Calu3 (cell line): ENCODE results near the gene TERB1. TPM values are rescaled to one million over a fixed set of nuclear protein-coding genes. Genes with fewer than 3 reads are reported as not detected.

Experiments used
- BruUV-seq: library from RNA; stranded (reverse); fragments of 400-500 nt; replicated peaks from 2 replicates; lab custom pipeline; 2021; lab: Mats Ljungman, UMichigan
- CTCF ChIA-PET: fragments of 300-600 bp; sonication (Branson Sonifier 250); formaldehyde crosslinking; loops from one replicate; lab custom pipeline; 2022; ENCODE audit warnings: antibody characterized with exemption; lab: Charles Lee
- DNase-seq: peaks from one replicate; pipeline ENCODE4 v3.0.0; 2022
- H3K27ac Mint-ChIP-seq: one replicate; pipeline ENCODE4 v1.8.0; 2022; ENCODE audit warnings: mixed read lengths; ENCODE audit not compliant: unreplicated experiment
- H3K27me3 Mint-ChIP-seq: one replicate; pipeline ENCODE4 v1.8.0; 2022; ENCODE audit warnings: mixed read lengths; ENCODE audit not compliant: unreplicated experiment
- H3K36me3 Mint-ChIP-seq: one replicate; pipeline ENCODE4 v1.8.0; 2022; ENCODE audit warnings: mild to moderate bottlenecking, moderate library complexity, mixed read lengths; ENCODE audit not compliant: insufficient read depth, unreplicated experiment
- H3K4me1 Mint-ChIP-seq: one replicate; pipeline ENCODE4 v1.8.0; 2022; ENCODE audit warnings: mild to moderate bottlenecking, low read depth, mixed read lengths; ENCODE audit not compliant: unreplicated experiment
- H3K4me3 Mint-ChIP-seq: one replicate; pipeline ENCODE4 v1.8.0; 2022; ENCODE audit warnings: mild to moderate bottlenecking, low read depth, moderate library complexity, mixed read lengths; ENCODE audit not compliant: unreplicated experiment
- H3K9me3 Mint-ChIP-seq: one replicate; pipeline ENCODE4 v1.8.0; 2022; ENCODE audit warnings: low read depth, mixed read lengths; ENCODE audit not compliant: unreplicated experiment
- intact Hi-C: fragments of 100-400 bp; cut with micrococcal nuclease; formaldehyde crosslinking; loops from one replicate; pipeline ENCODE4 v1.10.0; 2022; ENCODE audit not compliant: unreplicated experiment
- total RNA-seq: library from RNA; stranded (reverse); gene quantifications from 2 replicates; pipeline ENCODE4 v1.2.3, GENCODE V29; 2022
- TF ChIP-seq, protein P1 (sequence below): fragments of 200-600 bp; IDR thresholded peaks from one replicate; pipeline ENCODE4 v1.8.0; 2022; ENCODE audit warnings: antibody characterized with exemption; ENCODE audit not compliant: unreplicated experiment

Gene TERB1
- total RNA-seq, 1 experiment from 2014 or later, result 0.59 TPM

DNA sequence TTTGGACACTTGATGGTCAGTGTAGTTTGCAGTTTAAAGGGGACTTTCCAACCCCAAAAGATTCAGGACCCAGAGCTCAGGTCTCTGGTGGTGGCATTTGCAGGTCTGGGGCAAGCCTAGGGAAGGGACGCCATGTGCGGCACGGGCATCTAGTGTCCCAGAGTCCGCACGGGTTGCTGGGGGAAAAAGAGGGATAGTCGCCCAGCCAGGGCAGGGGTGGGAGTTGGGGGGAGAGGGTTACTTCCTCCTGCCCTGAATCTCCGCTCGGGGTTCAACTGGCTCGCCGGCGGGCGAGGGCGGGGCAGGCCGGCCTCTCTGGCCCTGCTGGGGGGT lies 42.6 kb upstream of the TERB1 start:
- CTCF ChIA-PET, result interaction anchor here (0.5 to 1.3 kb wide), 4 partner anchors 13 to 448 kb away, joined by 3 to 6 read pairs (median 3); partner anchors contain the start of gene NAE1
- Mint-ChIP-seq H3K4me1 (peaks cover 8% of the 10 kb centered on the region), H3K27ac (no peak overlapping the region), H3K9me3 (no peaks in the 10 kb centered on the region), H3K27me3 (peaks cover 89% of the 10 kb centered on the region), H3K36me3 (no peaks in the 10 kb centered on the region), H3K4me3 (peak overlapping the region; percentile 64)
- TF ChIP-seq, protein P1, sequence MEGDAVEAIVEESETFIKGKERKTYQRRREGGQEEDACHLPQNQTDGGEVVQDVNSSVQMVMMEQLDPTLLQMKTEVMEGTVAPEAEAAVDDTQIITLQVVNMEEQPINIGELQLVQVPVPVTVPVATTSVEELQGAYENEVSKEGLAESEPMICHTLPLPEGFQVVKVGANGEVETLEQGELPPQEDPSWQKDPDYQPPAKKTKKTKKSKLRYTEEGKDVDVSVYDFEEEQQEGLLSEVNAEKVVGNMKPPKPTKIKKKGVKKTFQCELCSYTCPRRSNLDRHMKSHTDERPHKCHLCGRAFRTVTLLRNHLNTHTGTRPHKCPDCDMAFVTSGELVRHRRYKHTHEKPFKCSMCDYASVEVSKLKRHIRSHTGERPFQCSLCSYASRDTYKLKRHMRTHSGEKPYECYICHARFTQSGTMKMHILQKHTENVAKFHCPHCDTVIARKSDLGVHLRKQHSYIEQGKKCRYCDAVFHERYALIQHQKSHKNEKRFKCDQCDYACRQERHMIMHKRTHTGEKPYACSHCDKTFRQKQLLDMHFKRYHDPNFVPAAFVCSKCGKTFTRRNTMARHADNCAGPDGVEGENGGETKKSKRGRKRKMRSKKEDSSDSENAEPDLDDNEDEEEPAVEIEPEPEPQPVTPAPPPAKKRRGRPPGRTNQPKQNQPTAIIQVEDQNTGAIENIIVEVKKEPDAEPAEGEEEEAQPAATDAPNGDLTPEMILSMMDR, result no peak
- intact Hi-C loops, result no loop called here
- BruUV-seq, result no TSS peak
- no peak for DNase-seq

DNA sequence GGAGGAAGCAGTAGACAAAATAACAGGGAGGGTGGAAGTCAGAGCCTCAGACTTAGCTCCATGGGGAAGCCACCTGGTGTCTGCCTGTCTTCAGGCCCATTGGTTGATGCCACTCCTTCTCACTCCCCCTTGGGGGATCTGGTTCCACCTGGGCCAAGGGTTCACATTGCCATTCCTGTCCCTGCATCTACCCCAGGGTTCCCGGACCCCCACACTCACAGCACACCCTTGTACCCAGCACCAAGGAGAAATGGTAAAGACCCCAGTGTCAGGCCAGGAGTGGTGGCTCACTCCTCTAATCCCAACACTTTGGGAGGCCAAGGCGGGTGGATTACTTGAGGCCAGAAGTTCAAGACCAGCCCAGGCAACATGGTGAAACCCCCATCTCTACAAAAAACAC lies 41.8 kb upstream of the TERB1 start:
- Mint-ChIP-seq H3K9me3 (no peaks in the 10 kb centered on the region), H3K27ac (no peak overlapping the region), H3K4me1 (peaks cover 8% of the 10 kb centered on the region), H3K27me3 (peaks cover 90% of the 10 kb centered on the region), H3K36me3 (no peaks in the 10 kb centered on the region), H3K4me3 (peak overlapping the region; percentile 64)
- intact Hi-C loops, result no loop called here
- no TSS peak for BruUV-seq
- no peak for DNase-seq
- TF ChIP-seq, protein P1, result no peak
- CTCF ChIA-PET, result interaction anchor here (0.5 to 1.0 kb wide), 4 partner anchors 9 to 448 kb away, joined by 3 to 6 read pairs (median 3); no protein-coding TSS in a partner anchor

DNA sequence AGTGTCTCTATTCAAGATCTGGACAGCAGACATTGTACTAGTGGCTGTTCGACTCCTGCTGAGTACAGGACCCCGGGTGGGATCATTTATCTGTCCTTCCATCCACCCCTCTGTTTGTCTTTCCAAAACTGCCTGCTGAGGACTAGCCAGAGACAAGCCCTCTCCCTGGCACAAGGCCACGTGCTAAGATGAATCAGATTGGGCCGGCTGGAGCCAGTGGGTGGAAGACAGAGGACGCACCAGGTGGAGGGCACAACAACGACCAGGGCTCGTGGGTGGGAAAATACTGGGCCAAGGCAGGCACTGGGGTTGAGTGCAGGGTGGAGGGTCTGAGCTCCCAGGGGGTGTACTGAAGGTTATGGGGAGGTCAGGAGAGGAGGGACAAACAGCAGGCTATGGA lies 41.4 kb upstream of the TERB1 start:
- Mint-ChIP-seq H3K9me3 (no peaks in the 10 kb centered on the region), H3K27me3 (peaks cover 90% of the 10 kb centered on the region), H3K36me3 (no peaks in the 10 kb centered on the region), H3K4me3 (no peak overlapping the region), H3K27ac (no peak overlapping the region), H3K4me1 (peaks cover 8% of the 10 kb centered on the region)
- TF ChIP-seq, protein P1, result no peak
- no peak for DNase-seq
- BruUV-seq, result no TSS peak
- intact Hi-C loops, result no loop called here
- CTCF ChIA-PET, result interaction anchor here (0.9 to 1.0 kb wide), 2 partner anchors 8 to 25 kb away, joined by 3 read pairs; no protein-coding TSS in a partner anchor

DNA sequence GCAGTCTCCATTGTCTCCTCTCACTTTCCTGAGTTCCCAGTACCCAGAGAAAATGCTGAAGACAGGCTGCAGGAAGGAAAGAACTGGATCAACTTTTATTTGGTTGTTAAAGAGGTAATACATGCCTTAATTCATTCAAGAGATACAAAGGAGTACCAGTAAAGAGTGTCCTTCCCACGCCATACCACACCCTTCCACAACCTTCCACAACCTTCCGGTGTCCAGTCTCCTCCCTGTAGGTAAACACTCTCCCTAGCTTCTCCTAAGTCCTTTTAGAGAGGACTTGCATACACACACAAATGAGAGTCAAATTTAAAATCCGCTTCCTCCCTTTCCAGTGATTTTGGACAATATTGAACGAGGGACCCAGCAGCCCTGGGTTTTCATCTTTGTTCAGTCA lies 40.0 kb upstream of the TERB1 start:
- H3K27ac Mint-ChIP-seq, result no peak overlapping the region
- intact Hi-C loops, result no loop called here
- DNase-seq, result no peak
- no peak overlapping the region for H3K4me3 Mint-ChIP-seq
- no peaks in the 10 kb centered on the region for H3K36me3 Mint-ChIP-seq
- peaks cover 81% of the 10 kb centered on the region for H3K27me3 Mint-ChIP-seq
- CTCF ChIA-PET, result no interaction called here
- H3K9me3 Mint-ChIP-seq, result no peaks in the 10 kb centered on the region
- BruUV-seq, result no TSS peak
- TF ChIP-seq, protein P1, result no peak
- peaks cover 8% of the 10 kb centered on the region for H3K4me1 Mint-ChIP-seq
